Fibroblast of villous mesenchyme (primary cell): ENCODE results near the gene SLC24A4. TPM values are rescaled to one million over a fixed set of nuclear protein-coding genes. Genes with fewer than 3 reads are reported as not detected.

Experiments
- DNase-seq: peaks from one replicate; pipeline ENCODE4 v3.0.0-alpha.2; 2010; ENCODE audit warnings: low read depth
- H3K4me3 ChIP-seq: 2 replicates; pipeline ENCODE4 v1.5.1; 2011; ENCODE audit warnings: low read depth, mild to moderate bottlenecking, low read length
- CTCF ChIP-seq: IDR thresholded peaks from 2 replicates; pipeline ENCODE4 v1.5.1; 2012; ENCODE audit warnings: low read depth, mild to moderate bottlenecking, low read length; ENCODE audit not compliant: insufficient read depth
- total RNA-seq: library from RNA; depleted of rRNA; stranded (reverse); fragments of >200 nt; gene quantifications from 2 replicates; pipeline ENCODE4 v1.2.3, GENCODE V29; 2012

SLC24A4 gene
- total RNA-seq, 1 donor, result not detected

- TF ChIP-seq CTCF, result no peak
- no peak overlapping the region for H3K4me3 ChIP-seq
- DNase-seq, result no peak
Observed at GRCh38 chr14:92323916-92324818, 1.2 kb downstream of the SLC24A4 start.

GRCh38 chr14:92325835-92326234, 2.9 kb downstream of the SLC24A4 start:
- no peak for DNase-seq
- TF ChIP-seq CTCF, result no peak
- H3K4me3 ChIP-seq, result no peak overlapping the region

GRCh38 chr14:92328664-92329255, 5.8 kb downstream of the SLC24A4 start:
- no peak for DNase-seq
- no peak for TF ChIP-seq CTCF

GRCh38 chr14:92334050-92334449, 11.1 kb downstream of the SLC24A4 start:
- TF ChIP-seq CTCF, result peak; percentile 8
- H3K4me3 ChIP-seq, result no peak overlapping the region
- DNase-seq, result no peak

More at GRCh38 chr14:92328664-92329255, 5.8 kb downstream of the SLC24A4 start:
- H3K4me3 ChIP-seq, result no peak overlapping the region

- TF ChIP-seq CTCF, result no peak
- no peak overlapping the region for H3K4me3 ChIP-seq
- DNase-seq, result no peak
Observed at GRCh38 chr14:92336363-92336762, 13.4 kb downstream of the SLC24A4 start.

GRCh38 chr14:92339426-92339825, 16.5 kb downstream of the SLC24A4 start:
- TF ChIP-seq CTCF, result no peak
- no peak overlapping the region for H3K4me3 ChIP-seq
- DNase-seq, result no peak
